B cell (primary cell): ENCODE measurements around the gene CCR1.

Experiments
- EZH2 ChIP-seq: IDR thresholded peaks from 2 replicates; pipeline ENCODE4 v1.6.1; 2012; ENCODE audit warnings: borderline replicate concordance, low read depth, mild to moderate bottlenecking, moderate library complexity, low read length; ENCODE audit not compliant: insufficient read depth, poor library complexity, severe bottlenecking
- TF ChIP-seq, protein P1 (sequence below): fragments of 200-600 bp; IDR thresholded peaks from one replicate; pipeline ENCODE4 v1.8.0; 2022; ENCODE audit warnings: antibody characterized with exemption, mild to moderate bottlenecking

GRCh38 chr3:46196261-46196957 lies 11.7 kb downstream of the CCR1 start:
- TF ChIP-seq, protein P1, sequence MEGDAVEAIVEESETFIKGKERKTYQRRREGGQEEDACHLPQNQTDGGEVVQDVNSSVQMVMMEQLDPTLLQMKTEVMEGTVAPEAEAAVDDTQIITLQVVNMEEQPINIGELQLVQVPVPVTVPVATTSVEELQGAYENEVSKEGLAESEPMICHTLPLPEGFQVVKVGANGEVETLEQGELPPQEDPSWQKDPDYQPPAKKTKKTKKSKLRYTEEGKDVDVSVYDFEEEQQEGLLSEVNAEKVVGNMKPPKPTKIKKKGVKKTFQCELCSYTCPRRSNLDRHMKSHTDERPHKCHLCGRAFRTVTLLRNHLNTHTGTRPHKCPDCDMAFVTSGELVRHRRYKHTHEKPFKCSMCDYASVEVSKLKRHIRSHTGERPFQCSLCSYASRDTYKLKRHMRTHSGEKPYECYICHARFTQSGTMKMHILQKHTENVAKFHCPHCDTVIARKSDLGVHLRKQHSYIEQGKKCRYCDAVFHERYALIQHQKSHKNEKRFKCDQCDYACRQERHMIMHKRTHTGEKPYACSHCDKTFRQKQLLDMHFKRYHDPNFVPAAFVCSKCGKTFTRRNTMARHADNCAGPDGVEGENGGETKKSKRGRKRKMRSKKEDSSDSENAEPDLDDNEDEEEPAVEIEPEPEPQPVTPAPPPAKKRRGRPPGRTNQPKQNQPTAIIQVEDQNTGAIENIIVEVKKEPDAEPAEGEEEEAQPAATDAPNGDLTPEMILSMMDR: no peak
- no peak for TF ChIP-seq EZH2
